Smooth muscle cell (in vitro differentiated cells): ENCODE measurements around the gene AUTS2. TPM values are rescaled to one million over a fixed set of nuclear protein-coding genes. Genes with fewer than 3 reads are reported as not detected.
A peak's percentile ranks its signal among the peaks of the same experiment; 100 is the strongest.

Source experiments
- DNase-seq: peaks from one replicate; lab custom pipeline; 2025; ENCODE audit not compliant: unreplicated experiment; lab: John Stamatoyannopoulos, UW
- H2AFZ ChIP-seq: fragments of 200-600 bp; sonication (generic); 2 replicates; pipeline ENCODE4 v1.6.0; 2016; ENCODE audit warnings: antibody characterized with exemption, low read depth, mild to moderate bottlenecking
- H3F3A ChIP-seq: fragments of 200-600 bp; sonication (generic); 2 replicates; pipeline ENCODE4 v1.6.0; 2017; ENCODE audit warnings: antibody characterized with exemption, low read depth
- H3K27ac ChIP-seq: fragments of 200-600 bp; sonication (generic); 2 replicates; pipeline ENCODE4 v1.5.1; 2016; ENCODE audit warnings: low read depth, mild to moderate bottlenecking
- H3K27me3 ChIP-seq: fragments of 200-600 bp; sonication (generic); 2 replicates; pipeline ENCODE4 v1.6.1; 2016; ENCODE audit warnings: low read depth, mild to moderate bottlenecking
- H3K36me3 ChIP-seq: fragments of 200-600 bp; sonication (generic); 2 replicates; pipeline ENCODE4 v1.5.1; 2016; ENCODE audit warnings: low read depth
- H3K4me1 ChIP-seq: fragments of 200-600 bp; sonication (generic); 2 replicates; pipeline ENCODE4 v1.5.1; 2016; ENCODE audit warnings: low read depth
- H3K4me2 ChIP-seq: fragments of 200-600 bp; sonication (generic); 2 replicates; pipeline ENCODE4 v1.6.0; 2016; ENCODE audit warnings: mild to moderate bottlenecking
- H3K4me3 ChIP-seq: fragments of 200-600 bp; sonication (generic); 2 replicates; pipeline ENCODE4 v1.5.1; 2016; ENCODE audit warnings: mild to moderate bottlenecking
- H3K79me2 ChIP-seq: fragments of 200-600 bp; sonication (generic); 2 replicates; pipeline ENCODE4 v1.6.0; 2016; ENCODE audit warnings: low read depth, mild to moderate bottlenecking
- H3K9ac ChIP-seq: fragments of 200-600 bp; sonication (generic); 2 replicates; pipeline ENCODE4 v1.6.0; 2016; ENCODE audit warnings: low read depth
- H3K9me3 ChIP-seq: fragments of 200-600 bp; sonication (generic); replicated peaks from 2 replicates; pipeline ENCODE4 v1.5.1; 2016; ENCODE audit warnings: low read depth
- H4K20me1 ChIP-seq: fragments of 200-600 bp; sonication (generic); 2 replicates; pipeline ENCODE4 v1.6.0; 2016; ENCODE audit warnings: low read depth
- CTCF ChIP-seq: fragments of 200-600 bp; sonication (generic); IDR thresholded peaks from 2 replicates; pipeline ENCODE4 v1.5.1; 2017; ENCODE audit warnings: borderline replicate concordance, mild to moderate bottlenecking, antibody characterized with exemption; ENCODE audit not compliant: insufficient read depth, poor library complexity, severe bottlenecking
- WGBS: methylation state at CpG from one replicate; pipeline ENCODE4 v1.1.7; 2016; ENCODE audit warnings: low lambda C conversion rate; 5-methylcytosine and 5-hydroxymethylcytosine counted together
- polyA plus RNA-seq: library from polyadenylated mRNA; unstranded; fragments of >200 nt; fragmentation: Nextera tagmentation; extraction: Ambion mirVana; gene quantifications from 2 replicates; pipeline ENCODE4 v1.2.1, GENCODE V29; 2016
- total RNA-seq: library from RNA; depleted of rRNA; stranded (reverse); fragments of >200 nt; gene quantifications from 2 replicates; pipeline ENCODE4 v1.2.3, GENCODE V29; 2014

AUTS2 gene
- total and polyA plus RNA-seq, 2 experiments from 2014 or later, result 6.5 to 8.6 TPM

- Histone ChIP-seq H4K20me1 (peaks cover 86% of the 10 kb centered on the region), H2AFZ (no peak overlapping the region), H3K4me2 (peak overlapping the region; percentile 51), H3F3A (peaks cover 17% of the 10 kb centered on the region), H3K27me3 (no peaks in the 10 kb centered on the region), H3K27ac (peak overlapping the region; percentile 48), H3K9me3 (no peaks in the 10 kb centered on the region), H3K4me3 (no peak overlapping the region), H3K4me1 (peaks cover 41% of the 10 kb centered on the region), H3K79me2 (peaks cover 4% of the 10 kb centered on the region), H3K36me3 (no peaks in the 10 kb centered on the region), H3K9ac (no peak overlapping the region)
- no peak for TF ChIP-seq CTCF
- WGBS, result 33% methylated on average over 2 of the region's 2 CpGs
- DNase-seq, result no peak
Observed at GRCh38 chr7:70734411-70734810, 1136.1 kb downstream of the AUTS2 start.

GRCh38 chr7:70735313-70735712 lies 1137.0 kb downstream of the AUTS2 start:
- Histone ChIP-seq H3K4me3 (no peak overlapping the region), H3K27ac (no peak overlapping the region), H3K79me2 (peaks cover 4% of the 10 kb centered on the region), H3K4me1 (peaks cover 37% of the 10 kb centered on the region), H3F3A (peaks cover 17% of the 10 kb centered on the region), H3K27me3 (no peaks in the 10 kb centered on the region), H4K20me1 (peaks cover 91% of the 10 kb centered on the region), H3K9me3 (no peaks in the 10 kb centered on the region), H2AFZ (no peak overlapping the region), H3K36me3 (no peaks in the 10 kb centered on the region), H3K9ac (no peak overlapping the region), H3K4me2 (no peak overlapping the region)
- TF ChIP-seq CTCF, result no peak
- DNase-seq, result no peak
- 81% methylated on average over 11 of the region's 11 CpGs for WGBS

GRCh38 chr7:70736715-70737460 lies 1138.6 kb downstream of the AUTS2 start:
- H3K4me1 ChIP-seq, result peaks cover 37% of the 10 kb centered on the region
- peak overlapping the region; percentile 82 for H3K4me2 ChIP-seq
- H3K79me2 ChIP-seq, result no peaks in the 10 kb centered on the region
- H3K27me3 ChIP-seq, result no peaks in the 10 kb centered on the region
- no peak overlapping the region for H3K9ac ChIP-seq
- H3F3A ChIP-seq, result peaks cover 17% of the 10 kb centered on the region
- no peak overlapping the region for H2AFZ ChIP-seq
- DNase-seq, result no peak
- peak overlapping the region; percentile 29 for H3K4me3 ChIP-seq
- no peaks in the 10 kb centered on the region for H3K9me3 ChIP-seq
- no peak for TF ChIP-seq CTCF
- 26% methylated on average over 11 of the region's 11 CpGs for WGBS
- H4K20me1 ChIP-seq, result peaks cover 95% of the 10 kb centered on the region
- H3K36me3 ChIP-seq, result no peaks in the 10 kb centered on the region
- H3K27ac ChIP-seq, result peak overlapping the region; percentile 35
